Measurements from ENCODE around the gene SERGEF. TPM values are rescaled to one million over a fixed set of nuclear protein-coding genes. Genes with fewer than 3 reads are reported as not detected.
A peak's percentile ranks its signal among the peaks of the same experiment; 100 is the strongest.

The SERGEF gene
- total RNA-seq = 10 to 100 TPM; 29.9 to 39.4 TPM

GRCh38 chr11:18012906-18013781 lies at the start of gene SERGEF:
Gene SERGEF, minus strand, starts transcription at chr11:18013047. Its CDS starts 37 bp downstream, at chr11:18013010.
- WGBS = under 1% methylated on average over 56 of the region's 93 CpGs
- no peaks in the 10 kb centered on the region for H3K27me3 ChIP-seq (replicated peaks; ENCODE audit: insufficient read depth)
- no peaks in the 10 kb centered on the region for H3K36me3 ChIP-seq
- TF ChIP-seq POLR2AphosphoS5 (IDR thresholded peaks at IDR 0.05) (peak; percentile 38), CTCF (IDR thresholded peaks at IDR 0.05) (peak in 2 of 4 experiments; percentile 8 to 47), POLR2A (IDR thresholded peaks at IDR 0.05) (peak; percentile 57)
- no peaks in the 10 kb centered on the region for H3K4me1 ChIP-seq (replicated peaks)
- no peaks in the 10 kb centered on the region for H3K9me3 ChIP-seq
- DNase-seq (ENCODE audit: low spot score) = peak; percentile 94
- peak within 1 kb of the TSS; percentile 72 to 82 for H3K27ac ChIP-seq
- intact Hi-C loops (cut with DNase I) = loop anchor here (5.0 kb wide), 1 partner anchor 94 kb away; the partner anchor contains the start of gene SAAL1
- H3K4me3 ChIP-seq = peak within 1 kb of the TSS; percentile 70 to 83

- Histone ChIP-seq H3K9me3 (no peaks in the 10 kb centered on the region), H3K36me3 (no peaks in the 10 kb centered on the region), H3K27me3 (replicated peaks; ENCODE audit: insufficient read depth) (no peaks in the 10 kb centered on the region), H3K4me1 (replicated peaks) (peaks cover 2% of the 10 kb centered on the region), H3K4me3 (no peak overlapping the region), H3K27ac (no peak overlapping the region)
- intact Hi-C loops (cut with DNase I) = no loop called here
- no peak for TF ChIP-seq POLR2AphosphoS5 (IDR thresholded peaks at IDR 0.05)
- TF ChIP-seq CTCF (IDR thresholded peaks at IDR 0.05) = no peak
- no peak for TF ChIP-seq POLR2A (IDR thresholded peaks at IDR 0.05)
- 97% methylated on average over 2 of the region's 2 CpGs for WGBS
- no peak for DNase-seq (ENCODE audit: low spot score)
These were observed 48.5 kb upstream of the SERGEF start for GRCh38 chr11:18061351-18061750.

- no peak overlapping the region for H3K27ac ChIP-seq
- no peak for DNase-seq (ENCODE audit: low spot score)
- no peaks in the 10 kb centered on the region for H3K36me3 ChIP-seq
- intact Hi-C loops (cut with DNase I) = no loop called here
- no peaks in the 10 kb centered on the region for H3K9me3 ChIP-seq
- TF ChIP-seq POLR2AphosphoS5 (IDR thresholded peaks at IDR 0.05) (no peak), CTCF (IDR thresholded peaks at IDR 0.05) (no peak), POLR2A (IDR thresholded peaks at IDR 0.05) (no peak)
- no peaks in the 10 kb centered on the region for H3K27me3 ChIP-seq (replicated peaks; ENCODE audit: insufficient read depth)
- no peaks in the 10 kb centered on the region for H3K4me1 ChIP-seq (replicated peaks)
- 86% methylated on average over 1 of the region's 1 CpG for WGBS
- H3K4me3 ChIP-seq = no peak overlapping the region
These were observed 43.8 kb upstream of the SERGEF start for GRCh38 chr11:18056561-18057181.

- WGBS = 85% methylated on average over 10 of the region's 10 CpGs
- TF ChIP-seq CTCF (IDR thresholded peaks at IDR 0.05) (no peak), POLR2A (IDR thresholded peaks at IDR 0.05) (no peak), POLR2AphosphoS5 (IDR thresholded peaks at IDR 0.05) (no peak)
- DNase-seq (ENCODE audit: low spot score) = no peak
- no peak overlapping the region for H3K4me3 ChIP-seq
- H3K36me3 ChIP-seq = no peaks in the 10 kb centered on the region
- intact Hi-C loops (cut with DNase I) = no loop called here
- H3K27ac ChIP-seq = no peak overlapping the region
- no peaks in the 10 kb centered on the region for H3K27me3 ChIP-seq (replicated peaks; ENCODE audit: insufficient read depth)
- H3K9me3 ChIP-seq = no peaks in the 10 kb centered on the region
- no peaks in the 10 kb centered on the region for H3K4me1 ChIP-seq (replicated peaks)
These were observed 41.8 kb upstream of the SERGEF start for GRCh38 chr11:18054511-18055103.

All from prostate gland (tissue), 2 donors.